ENCODE results near the gene RAPGEF1. TPM values are rescaled to one million over a fixed set of nuclear protein-coding genes. Genes with fewer than 3 reads are reported as not detected.

The RAPGEF1 gene
- total RNA-seq, 1 experiment from 2014 or later = 25.2 TPM

GRCh38 chr9:131631306-131631705, 108.6 kb downstream of the RAPGEF1 start:
- Histone ChIP-seq H3F3A (ENCODE audit: low read length, unreplicated experiment) (no peaks in the 10 kb centered on the region), H3K4me2 (ENCODE audit: low read length) (no peak overlapping the region), H3K4me3 (ENCODE audit: low read length) (no peak overlapping the region), H3K4me1 (ENCODE audit: insufficient read depth, low read length) (peaks cover 12% of the 10 kb centered on the region), H3K9ac (ENCODE audit: low read length) (no peak overlapping the region), H4K20me1 (ENCODE audit: low read length) (no peaks in the 10 kb centered on the region), H2AFZ (ENCODE audit: low read length) (no peak overlapping the region), H3K9me2 (replicated peaks; ENCODE audit: low read length) (no peaks in the 10 kb centered on the region), H3K9me3 (ENCODE audit: low read length) (no peaks in the 10 kb centered on the region), H3K36me3 (ENCODE audit: low read depth, low read length) (no peaks in the 10 kb centered on the region), H3K79me2 (ENCODE audit: low read length) (no peaks in the 10 kb centered on the region), H3K27me3 (ENCODE audit: low read length) (no peaks in the 10 kb centered on the region), H3K27ac (ENCODE audit: low read length) (no peak overlapping the region)
- TF ChIP-seq EZH2phosphoT487 (IDR thresholded peaks at IDR 0.05; ENCODE audit: borderline replicate concordance, low read length) (no peak), EZH2 (IDR thresholded peaks at IDR 0.05; ENCODE audit: low read length, unreplicated experiment) (no peak)
- TF ChIP-seq, protein P1, sequence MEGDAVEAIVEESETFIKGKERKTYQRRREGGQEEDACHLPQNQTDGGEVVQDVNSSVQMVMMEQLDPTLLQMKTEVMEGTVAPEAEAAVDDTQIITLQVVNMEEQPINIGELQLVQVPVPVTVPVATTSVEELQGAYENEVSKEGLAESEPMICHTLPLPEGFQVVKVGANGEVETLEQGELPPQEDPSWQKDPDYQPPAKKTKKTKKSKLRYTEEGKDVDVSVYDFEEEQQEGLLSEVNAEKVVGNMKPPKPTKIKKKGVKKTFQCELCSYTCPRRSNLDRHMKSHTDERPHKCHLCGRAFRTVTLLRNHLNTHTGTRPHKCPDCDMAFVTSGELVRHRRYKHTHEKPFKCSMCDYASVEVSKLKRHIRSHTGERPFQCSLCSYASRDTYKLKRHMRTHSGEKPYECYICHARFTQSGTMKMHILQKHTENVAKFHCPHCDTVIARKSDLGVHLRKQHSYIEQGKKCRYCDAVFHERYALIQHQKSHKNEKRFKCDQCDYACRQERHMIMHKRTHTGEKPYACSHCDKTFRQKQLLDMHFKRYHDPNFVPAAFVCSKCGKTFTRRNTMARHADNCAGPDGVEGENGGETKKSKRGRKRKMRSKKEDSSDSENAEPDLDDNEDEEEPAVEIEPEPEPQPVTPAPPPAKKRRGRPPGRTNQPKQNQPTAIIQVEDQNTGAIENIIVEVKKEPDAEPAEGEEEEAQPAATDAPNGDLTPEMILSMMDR (conservative IDR thresholded peaks at IDR 0.05; ENCODE audit: low read depth, low read length) = no peak
- ChIA-PET POLR2A (ENCODE audit: unreplicated experiment) (interaction anchor here (0.5 kb wide), 1 partner anchor 16 kb away, joined by 3 read pairs; no protein-coding TSS in a partner anchor), CTCF (no interaction called here)
- no TSS peak for BruUV-seq (replicated peaks)
- ATAC-seq (no peak), DNase-seq (no peak)
- intact Hi-C loops (cut with micrococcal nuclease) = no loop called here

- H3K79me2 ChIP-seq (ENCODE audit: low read length) = no peaks in the 10 kb centered on the region
- DNase-seq (no peak), ATAC-seq (no peak)
- H3K27me3 ChIP-seq (ENCODE audit: low read length) = no peaks in the 10 kb centered on the region
- no peaks in the 10 kb centered on the region for H4K20me1 ChIP-seq (ENCODE audit: low read length)
- no peaks in the 10 kb centered on the region for H3K36me3 ChIP-seq (ENCODE audit: low read depth, low read length)
- peaks cover 7% of the 10 kb centered on the region for H3K4me1 ChIP-seq (ENCODE audit: insufficient read depth, low read length)
- H3K9ac ChIP-seq (ENCODE audit: low read length) = no peak overlapping the region
- no peak overlapping the region for H3K4me3 ChIP-seq (ENCODE audit: low read length)
- no peak overlapping the region for H2AFZ ChIP-seq (ENCODE audit: low read length)
- no peak overlapping the region for H3K27ac ChIP-seq (ENCODE audit: low read length)
- no TSS peak for BruUV-seq (replicated peaks)
- CTCF ChIA-PET = no interaction called here
- intact Hi-C loops (cut with micrococcal nuclease) = no loop called here
- TF ChIP-seq, protein P1 (conservative IDR thresholded peaks at IDR 0.05; ENCODE audit: low read depth, low read length) = no peak
- TF ChIP-seq EZH2 (IDR thresholded peaks at IDR 0.05; ENCODE audit: low read length, unreplicated experiment) (no peak), EZH2phosphoT487 (IDR thresholded peaks at IDR 0.05; ENCODE audit: borderline replicate concordance, low read length) (no peak)
- H3K9me2 ChIP-seq (replicated peaks; ENCODE audit: low read length) = no peaks in the 10 kb centered on the region
- H3F3A ChIP-seq (ENCODE audit: low read length, unreplicated experiment) = no peaks in the 10 kb centered on the region
- POLR2A ChIA-PET (ENCODE audit: unreplicated experiment) = no interaction called here
- H3K9me3 ChIP-seq (ENCODE audit: low read length) = no peaks in the 10 kb centered on the region
- no peak overlapping the region for H3K4me2 ChIP-seq (ENCODE audit: low read length)
Measured at GRCh38 chr9:131630205-131630831, 109.6 kb downstream of the RAPGEF1 start.

DNA sequence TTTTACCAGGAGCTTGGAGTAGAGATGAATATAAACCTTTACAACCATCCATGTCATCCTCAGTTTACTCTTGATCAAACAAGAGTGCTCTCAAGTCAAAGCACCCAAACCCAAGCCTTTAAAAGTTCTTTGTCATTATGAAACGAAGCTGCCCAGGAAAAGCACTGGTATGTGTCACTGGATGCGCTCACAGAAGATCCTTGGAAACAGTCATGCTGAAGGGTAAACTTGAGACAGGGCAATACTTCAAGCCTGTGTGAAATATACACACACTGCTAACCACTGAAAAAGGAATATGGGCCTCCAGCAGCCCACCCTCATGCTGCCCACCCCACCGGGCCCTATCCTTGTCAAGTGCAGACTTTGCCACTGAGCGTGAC, 110.1 kb downstream of the RAPGEF1 start:
- Histone ChIP-seq H3K4me2 (ENCODE audit: low read length) (no peak overlapping the region), H4K20me1 (ENCODE audit: low read length) (no peaks in the 10 kb centered on the region), H3K27ac (ENCODE audit: low read length) (no peak overlapping the region), H3F3A (ENCODE audit: low read length, unreplicated experiment) (no peaks in the 10 kb centered on the region), H3K9me2 (replicated peaks; ENCODE audit: low read length) (no peaks in the 10 kb centered on the region), H3K9ac (ENCODE audit: low read length) (no peak overlapping the region), H3K9me3 (ENCODE audit: low read length) (no peaks in the 10 kb centered on the region), H3K27me3 (ENCODE audit: low read length) (no peaks in the 10 kb centered on the region), H2AFZ (ENCODE audit: low read length) (no peak overlapping the region), H3K4me3 (ENCODE audit: low read length) (no peak overlapping the region), H3K79me2 (ENCODE audit: low read length) (no peaks in the 10 kb centered on the region), H3K36me3 (ENCODE audit: low read depth, low read length) (no peaks in the 10 kb centered on the region), H3K4me1 (ENCODE audit: insufficient read depth, low read length) (peaks cover 3% of the 10 kb centered on the region)
- no peak for ATAC-seq
- TF ChIP-seq, protein P1 (conservative IDR thresholded peaks at IDR 0.05; ENCODE audit: low read depth, low read length) = no peak
- no peak for TF ChIP-seq EZH2 (IDR thresholded peaks at IDR 0.05; ENCODE audit: low read length, unreplicated experiment)
- no peak for TF ChIP-seq EZH2phosphoT487 (IDR thresholded peaks at IDR 0.05; ENCODE audit: borderline replicate concordance, low read length)
- ChIA-PET POLR2A (ENCODE audit: unreplicated experiment) (no interaction called here), CTCF (no interaction called here)
- BruUV-seq (replicated peaks) = no TSS peak
- DNase-seq = no peak
- intact Hi-C loops (cut with micrococcal nuclease) = no loop called here

Measured in PC-3 (cell line).